GM12878 (cell line): ENCODE results near the gene LGALS13.

Source experiments
- BCL11A ChIP-seq: IDR thresholded peaks from 2 replicates; pipeline ENCODE4 v1.6.1; 2011; ENCODE audit warnings: low read depth, low read length
- BRCA1 ChIP-seq: IDR thresholded peaks from 2 replicates; pipeline ENCODE4 v1.6.1; 2011; ENCODE audit warnings: low read depth, low read length, improper control_type of control experiment
- CTCF ChIP-seq, 3 experiments: IDR thresholded peaks in 2 of 3; conservative IDR thresholded peaks in 1 of 3; 2 replicates each; pipeline ENCODE4 v1.5.1; 2011; ENCODE audit warnings: low read depth in 3 of 3, low read length in 3 of 3, mild to moderate bottlenecking in 3 of 3, control low read depth in 2 of 3, moderate library complexity in 2 of 3, inconsistent platforms in 1 of 3, mixed read lengths in 1 of 3; ENCODE audit not compliant: control insufficient read depth in 2 of 3, insufficient read depth in 1 of 3; ENCODE audit errors: extremely low read depth in 1 of 3
- FOXK2 ChIP-seq: fragments of 450-650 bp; IDR thresholded peaks from 2 replicates; pipeline ENCODE4 v1.6.1; 2017; ENCODE audit warnings: mild to moderate bottlenecking, moderate library complexity
- MYC ChIP-seq: IDR thresholded peaks from 2 replicates; pipeline ENCODE4 v1.6.1; 2011; ENCODE audit warnings: mild to moderate bottlenecking, low read length, moderate library complexity, inconsistent platforms; ENCODE audit not compliant: insufficient read depth, insufficient replicate concordance, insufficient read length, severe bottlenecking
- POLR2AphosphoS5 ChIP-seq: IDR thresholded peaks from 2 replicates; pipeline ENCODE4 v1.6.1; 2011; ENCODE audit warnings: mild to moderate bottlenecking, low read length, inconsistent platforms
- RAD21 ChIP-seq: IDR thresholded peaks from 2 replicates; pipeline ENCODE4 v1.6.1; 2011; ENCODE audit warnings: mild to moderate bottlenecking, low read depth, low read length, moderate library complexity; ENCODE audit not compliant: insufficient read depth
- RELA ChIP-seq: fragments of 450-650 bp; IDR thresholded peaks from 2 replicates; pipeline ENCODE4 v1.8.0; 2014; ENCODE audit warnings: borderline replicate concordance; ENCODE audit not compliant: partially characterized antibody
- SMARCA5 ChIP-seq: fragments of 450-650 bp; IDR thresholded peaks from 2 replicates; pipeline ENCODE4 v1.6.1; 2017; ENCODE audit warnings: mild to moderate bottlenecking
- SP1 ChIP-seq: IDR thresholded peaks from one replicate; pipeline ENCODE4 v1.6.1; 2011; ENCODE audit warnings: low read depth, low read length
- ZNF24 ChIP-seq: fragments of 450-650 bp; IDR thresholded peaks from 2 replicates; pipeline ENCODE4 v1.6.1; 2017; ENCODE audit warnings: antibody characterized with exemption, mild to moderate bottlenecking
- TF ChIP-seq, protein P1 (sequence below): fragments of 450-650 bp; formaldehyde crosslinking; IDR thresholded peaks from 2 replicates; pipeline ENCODE4 v1.5.0; 2022; ENCODE audit warnings: mild to moderate bottlenecking, missing genetic modification characterization
- TF ChIP-seq, protein P2 (sequence below): IDR thresholded peaks from 2 replicates; pipeline ENCODE4 v1.6.1; 2011; ENCODE audit warnings: borderline replicate concordance, low read depth, mild to moderate bottlenecking, moderate library complexity, low read length; ENCODE audit not compliant: insufficient read depth, poor library complexity, severe bottlenecking

DNA sequence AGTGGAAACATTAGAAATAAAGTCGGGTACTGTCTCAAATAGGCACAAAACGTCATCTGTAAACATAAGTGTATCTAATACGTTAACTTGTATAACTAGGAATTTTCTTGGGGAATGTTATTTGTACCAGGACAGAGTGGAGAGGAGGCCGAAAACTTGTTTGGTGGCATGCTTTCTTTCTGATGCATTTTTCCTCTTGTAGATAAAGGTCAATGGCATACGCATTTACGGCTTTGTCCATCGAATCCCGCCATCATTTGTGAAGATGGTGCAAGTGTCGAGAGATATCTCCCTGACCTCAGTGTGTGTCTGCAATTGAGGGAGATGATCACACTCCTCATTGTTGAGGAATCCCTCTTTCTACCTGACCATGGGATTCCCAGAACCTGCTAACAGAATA lies 4.7 kb downstream of the LGALS13 start:
- TF ChIP-seq BRCA1 (no peak), BCL11A (no peak), CTCF (IDR thresholded peaks at IDR 0.05 in 2 of 3, conservative IDR thresholded peaks at IDR 0.05 in 1 of 3; ENCODE audit: control insufficient read depth in 2 of 3, extremely low read depth in 1 of 3, insufficient read depth in 1 of 3, low read depth in 3 of 3, low read length in 3 of 3) (no peak), ZNF24 (no peak), MYC (no peak), FOXK2 (no peak), POLR2AphosphoS5 (no peak), RAD21 (no peak), RELA (no peak), SMARCA5 (no peak), SP1 (no peak)
- TF ChIP-seq, protein P1, sequence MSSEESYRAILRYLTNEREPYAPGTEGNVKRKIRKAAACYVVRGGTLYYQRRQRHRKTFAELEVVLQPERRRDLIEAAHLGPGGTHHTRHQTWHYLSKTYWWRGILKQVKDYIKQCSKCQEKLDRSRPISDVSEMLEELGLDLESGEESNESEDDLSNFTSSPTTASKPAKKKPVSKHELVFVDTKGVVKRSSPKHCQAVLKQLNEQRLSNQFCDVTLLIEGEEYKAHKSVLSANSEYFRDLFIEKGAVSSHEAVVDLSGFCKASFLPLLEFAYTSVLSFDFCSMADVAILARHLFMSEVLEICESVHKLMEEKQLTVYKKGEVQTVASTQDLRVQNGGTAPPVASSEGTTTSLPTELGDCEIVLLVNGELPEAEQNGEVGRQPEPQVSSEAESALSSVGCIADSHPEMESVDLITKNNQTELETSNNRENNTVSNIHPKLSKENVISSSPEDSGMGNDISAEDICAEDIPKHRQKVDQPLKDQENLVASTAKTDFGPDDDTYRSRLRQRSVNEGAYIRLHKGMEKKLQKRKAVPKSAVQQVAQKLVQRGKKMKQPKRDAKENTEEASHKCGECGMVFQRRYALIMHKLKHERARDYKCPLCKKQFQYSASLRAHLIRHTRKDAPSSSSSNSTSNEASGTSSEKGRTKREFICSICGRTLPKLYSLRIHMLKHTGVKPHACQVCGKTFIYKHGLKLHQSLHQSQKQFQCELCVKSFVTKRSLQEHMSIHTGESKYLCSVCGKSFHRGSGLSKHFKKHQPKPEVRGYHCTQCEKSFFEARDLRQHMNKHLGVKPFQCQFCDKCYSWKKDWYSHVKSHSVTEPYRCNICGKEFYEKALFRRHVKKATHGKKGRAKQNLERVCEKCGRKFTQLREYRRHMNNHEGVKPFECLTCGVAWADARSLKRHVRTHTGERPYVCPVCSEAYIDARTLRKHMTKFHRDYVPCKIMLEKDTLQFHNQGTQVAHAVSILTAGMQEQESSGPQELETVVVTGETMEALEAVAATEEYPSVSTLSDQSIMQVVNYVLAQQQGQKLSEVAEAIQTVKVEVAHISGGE (CRISPR knock-in tag), result no peak
- TF ChIP-seq, protein P2, sequence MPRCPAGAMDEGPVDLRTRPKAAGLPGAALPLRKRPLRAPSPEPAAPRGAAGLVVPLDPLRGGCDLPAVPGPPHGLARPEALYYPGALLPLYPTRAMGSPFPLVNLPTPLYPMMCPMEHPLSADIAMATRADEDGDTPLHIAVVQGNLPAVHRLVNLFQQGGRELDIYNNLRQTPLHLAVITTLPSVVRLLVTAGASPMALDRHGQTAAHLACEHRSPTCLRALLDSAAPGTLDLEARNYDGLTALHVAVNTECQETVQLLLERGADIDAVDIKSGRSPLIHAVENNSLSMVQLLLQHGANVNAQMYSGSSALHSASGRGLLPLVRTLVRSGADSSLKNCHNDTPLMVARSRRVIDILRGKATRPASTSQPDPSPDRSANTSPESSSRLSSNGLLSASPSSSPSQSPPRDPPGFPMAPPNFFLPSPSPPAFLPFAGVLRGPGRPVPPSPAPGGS, result no peak
